Transverse colon (tissue), 3 donors: ENCODE results near the gene WDR19.

ENCODE experiments used
- EP300 ChIP-seq: sonication (generic); formaldehyde crosslinking; IDR thresholded peaks from one replicate; pipeline ENCODE4 v1.6.1; 2017; ENCODE audit warnings: antibody characterized with exemption, low read depth
- TF ChIP-seq, protein P1 (sequence below), 5 experiments: fragments of 200-600 bp in 3 of 5; fragments of 450-650 bp in 2 of 5; sonication (generic) in 3 of 5; IDR thresholded peaks; 1 replicate in 2 of 5; 2 replicates in 3 of 5; pipeline ENCODE4 v1.5.1; 2016 to 2017; ENCODE audit warnings: antibody characterized with exemption in 5 of 5, inconsistent platforms in 3 of 5, mild to moderate bottlenecking in 2 of 5, moderate library complexity in 1 of 5

DNA sequence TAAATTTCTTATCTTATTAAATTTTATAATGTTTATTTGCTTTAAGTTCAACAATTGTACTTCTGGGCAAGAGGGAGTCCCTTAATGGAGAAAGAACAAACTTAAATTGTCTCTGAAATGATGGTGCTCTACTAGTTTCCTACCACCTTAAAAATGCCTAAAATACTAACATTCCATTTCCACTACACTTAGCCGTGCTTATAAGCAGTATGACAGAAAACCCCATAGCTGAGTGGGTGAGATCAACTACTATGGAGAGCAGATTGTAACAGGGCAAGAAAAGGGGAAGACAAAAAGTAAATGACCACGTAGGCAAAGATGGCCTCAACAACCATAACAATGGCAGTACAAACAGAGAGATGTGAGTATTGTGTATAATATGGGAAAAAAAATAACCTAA is 148.9 kb downstream of the WDR19 start:
- no peak for TF ChIP-seq EP300
- TF ChIP-seq, protein P1, sequence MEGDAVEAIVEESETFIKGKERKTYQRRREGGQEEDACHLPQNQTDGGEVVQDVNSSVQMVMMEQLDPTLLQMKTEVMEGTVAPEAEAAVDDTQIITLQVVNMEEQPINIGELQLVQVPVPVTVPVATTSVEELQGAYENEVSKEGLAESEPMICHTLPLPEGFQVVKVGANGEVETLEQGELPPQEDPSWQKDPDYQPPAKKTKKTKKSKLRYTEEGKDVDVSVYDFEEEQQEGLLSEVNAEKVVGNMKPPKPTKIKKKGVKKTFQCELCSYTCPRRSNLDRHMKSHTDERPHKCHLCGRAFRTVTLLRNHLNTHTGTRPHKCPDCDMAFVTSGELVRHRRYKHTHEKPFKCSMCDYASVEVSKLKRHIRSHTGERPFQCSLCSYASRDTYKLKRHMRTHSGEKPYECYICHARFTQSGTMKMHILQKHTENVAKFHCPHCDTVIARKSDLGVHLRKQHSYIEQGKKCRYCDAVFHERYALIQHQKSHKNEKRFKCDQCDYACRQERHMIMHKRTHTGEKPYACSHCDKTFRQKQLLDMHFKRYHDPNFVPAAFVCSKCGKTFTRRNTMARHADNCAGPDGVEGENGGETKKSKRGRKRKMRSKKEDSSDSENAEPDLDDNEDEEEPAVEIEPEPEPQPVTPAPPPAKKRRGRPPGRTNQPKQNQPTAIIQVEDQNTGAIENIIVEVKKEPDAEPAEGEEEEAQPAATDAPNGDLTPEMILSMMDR (IDR thresholded peaks at IDR 0.05) = no peak
